GM13977 (cell line): ENCODE results near the gene TRAPPC12.

Source experiments
- DNase-seq: peaks from one replicate; pipeline ENCODE4 v3.0.0; 2012; ENCODE audit warnings: low spot score
- in situ Hi-C: fragments of 300-500 bp; cut with MboI; formaldehyde crosslinking; loops from one replicate; pipeline ENCODE4 v1.12.0; 2022; ENCODE audit warnings: low sequenced_read_pairs, low pct_unique_long_range_greater_than_20kb, mixed read lengths, inconsistent platforms; ENCODE audit not compliant: unreplicated experiment
- TF ChIP-seq, protein P1 (sequence below): IDR thresholded peaks from 2 replicates; pipeline ENCODE4 v1.5.1; 2012; ENCODE audit warnings: mild to moderate bottlenecking, control low read depth; ENCODE audit not compliant: insufficient read depth; ENCODE audit errors: extremely low read depth, missing control alignments

TRAPPC12 gene

GRCh38 chr2:3414133-3414860, 34.8 kb downstream of the TRAPPC12 start:
- in situ Hi-C loops = no loop called here
- TF ChIP-seq, protein P1, sequence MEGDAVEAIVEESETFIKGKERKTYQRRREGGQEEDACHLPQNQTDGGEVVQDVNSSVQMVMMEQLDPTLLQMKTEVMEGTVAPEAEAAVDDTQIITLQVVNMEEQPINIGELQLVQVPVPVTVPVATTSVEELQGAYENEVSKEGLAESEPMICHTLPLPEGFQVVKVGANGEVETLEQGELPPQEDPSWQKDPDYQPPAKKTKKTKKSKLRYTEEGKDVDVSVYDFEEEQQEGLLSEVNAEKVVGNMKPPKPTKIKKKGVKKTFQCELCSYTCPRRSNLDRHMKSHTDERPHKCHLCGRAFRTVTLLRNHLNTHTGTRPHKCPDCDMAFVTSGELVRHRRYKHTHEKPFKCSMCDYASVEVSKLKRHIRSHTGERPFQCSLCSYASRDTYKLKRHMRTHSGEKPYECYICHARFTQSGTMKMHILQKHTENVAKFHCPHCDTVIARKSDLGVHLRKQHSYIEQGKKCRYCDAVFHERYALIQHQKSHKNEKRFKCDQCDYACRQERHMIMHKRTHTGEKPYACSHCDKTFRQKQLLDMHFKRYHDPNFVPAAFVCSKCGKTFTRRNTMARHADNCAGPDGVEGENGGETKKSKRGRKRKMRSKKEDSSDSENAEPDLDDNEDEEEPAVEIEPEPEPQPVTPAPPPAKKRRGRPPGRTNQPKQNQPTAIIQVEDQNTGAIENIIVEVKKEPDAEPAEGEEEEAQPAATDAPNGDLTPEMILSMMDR = no peak
- DNase-seq = no peak

GRCh38 chr2:3418766-3419404, 39.4 kb downstream of the TRAPPC12 start:
- in situ Hi-C loops = no loop called here
- TF ChIP-seq, protein P1 = no peak
- no peak for DNase-seq

- in situ Hi-C loops = no loop called here
- TF ChIP-seq, protein P1 = no peak
- no peak for DNase-seq
Measured at GRCh38 chr2:3420076-3420768, 40.7 kb downstream of the TRAPPC12 start.

GRCh38 chr2:3420769-3421397, 41.4 kb downstream of the TRAPPC12 start:
- in situ Hi-C loops = no loop called here
- TF ChIP-seq, protein P1 = no peak
- no peak for DNase-seq

GRCh38 chr2:3421580-3421979, 42.1 kb downstream of the TRAPPC12 start:
- DNase-seq = no peak
- in situ Hi-C loops = no loop called here
- TF ChIP-seq, protein P1 = no peak

- peak; percentile 71 for DNase-seq
- TF ChIP-seq, protein P1 = no peak
- in situ Hi-C loops = no loop called here
Measured at GRCh38 chr2:3422161-3422779, 42.8 kb downstream of the TRAPPC12 start.
